Mucosa of gallbladder (tissue), 1 donor: Measurements from ENCODE around the gene WDR91. TPM values are rescaled to one million over a fixed set of nuclear protein-coding genes. Genes with fewer than 3 reads are reported as not detected.
"Not testable (repeated sequence)": the region's sequence is repeated elsewhere in the genome, so short reads cannot be mapped to it uniquely, and the experiment has no call there.

Experiments used
- DNase-seq: peaks from one replicate; pipeline ENCODE4 v3.0.0-alpha.2; 2020; ENCODE audit warnings: low spot score
- total RNA-seq: library from RNA; stranded (reverse); gene quantifications from one replicate; pipeline ENCODE4 v1.2.1, GENCODE V29; 2021
- donor health status: DM: no; HTN: no; CAD: no.

WDR91 gene
- total RNA-seq, 1 donor from 2014 or later: 18.6 TPM

DNA sequence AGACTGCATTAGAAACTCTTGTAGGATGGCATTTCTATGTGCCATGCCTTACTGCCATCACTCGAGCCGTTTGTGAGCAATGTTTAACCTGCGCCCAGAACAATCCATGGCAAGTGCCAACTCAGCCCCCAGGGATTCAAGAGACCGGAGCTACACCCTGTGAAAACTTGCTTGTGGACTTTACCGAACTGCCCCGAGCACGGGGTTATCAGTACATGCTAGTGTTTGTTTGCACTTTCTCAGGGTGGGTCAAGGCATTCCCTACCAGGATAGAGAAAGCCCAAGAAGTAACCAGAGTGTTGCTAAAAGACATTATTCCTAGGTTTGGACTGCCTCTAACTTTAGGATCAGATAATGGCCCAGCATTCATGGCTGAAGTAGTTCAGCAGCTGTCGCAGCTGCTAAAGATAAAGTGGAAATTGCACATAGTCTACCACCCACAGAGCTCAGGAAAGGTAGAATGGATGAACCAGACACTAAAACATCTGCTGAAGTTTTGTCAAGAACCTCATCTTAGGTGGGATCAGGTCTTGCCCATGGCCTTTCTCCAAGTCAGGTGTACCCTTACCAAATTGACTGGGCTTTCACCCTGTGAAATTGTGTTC lies 31.9 kb downstream of the WDR91 start:
- peak; percentile 49 for DNase-seq

- DNase-seq: no peak
Observed at GRCh38 chr7:135178364-135178763, 33.0 kb downstream of the WDR91 start.

- no peak for DNase-seq
Observed at GRCh38 chr7:135177028-135177696, 34.2 kb downstream of the WDR91 start.

DNA sequence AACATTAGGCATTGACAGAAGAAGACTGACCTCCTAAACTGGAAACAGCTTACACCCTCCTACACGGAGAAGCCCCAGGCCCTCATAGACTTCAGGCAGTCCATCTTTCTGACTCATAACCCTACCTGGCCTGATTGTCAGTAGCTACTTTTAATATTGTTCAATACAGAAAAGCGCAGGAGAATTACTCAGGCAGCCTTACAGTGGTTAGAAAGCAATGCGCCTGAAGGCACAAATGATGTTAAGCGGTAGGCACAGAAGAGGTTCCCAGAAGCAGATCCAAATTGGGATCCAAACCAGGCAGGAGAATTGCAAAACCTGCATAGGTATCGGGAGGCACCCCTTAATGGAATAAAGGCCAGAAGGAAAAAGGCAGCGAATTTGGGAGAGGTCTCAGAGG lies 35.4 kb downstream of the WDR91 start:
- DNase-seq: no peak

DNA sequence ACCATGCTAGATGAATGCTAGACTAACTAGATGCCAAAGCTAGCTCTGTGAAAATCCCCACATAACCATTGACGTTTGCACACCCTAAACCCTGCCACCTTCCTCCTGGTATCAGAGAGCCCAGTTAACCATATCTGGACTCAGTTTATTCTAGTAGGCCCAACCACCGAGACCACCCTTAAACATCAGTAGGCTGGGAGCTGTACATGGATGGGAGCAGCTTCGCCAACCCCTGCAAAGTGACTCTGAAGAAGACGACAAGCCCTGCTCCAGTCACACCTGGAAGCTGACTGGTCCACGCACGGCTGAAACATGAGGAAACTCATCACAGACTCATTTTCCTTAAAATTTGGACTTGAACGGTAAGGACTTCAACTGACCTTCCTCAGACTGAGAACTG lies 36.4 kb downstream of the WDR91 start:
- DNase-seq: no peak

DNA sequence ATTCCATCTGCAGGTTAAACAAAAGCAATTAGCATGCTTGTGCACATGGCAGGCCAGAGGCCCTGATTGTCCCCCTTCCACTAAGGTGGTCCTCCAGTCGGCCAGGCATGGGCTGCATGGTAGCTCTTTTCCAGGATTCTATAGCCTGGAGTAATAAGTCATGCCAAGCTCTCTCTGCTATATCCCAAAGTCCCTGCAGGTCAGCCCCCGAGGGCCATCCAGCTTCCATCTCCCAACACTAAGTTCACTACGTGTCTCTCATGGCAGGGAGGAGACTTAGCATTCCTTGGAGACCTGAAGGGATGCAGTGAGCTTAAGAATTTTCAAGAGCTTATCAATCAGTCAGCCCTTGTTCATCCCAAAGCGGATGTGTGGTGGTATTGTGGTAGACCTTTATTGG lies 37.4 kb downstream of the WDR91 start:
- DNase-seq: not testable (repeated sequence)

DNA sequence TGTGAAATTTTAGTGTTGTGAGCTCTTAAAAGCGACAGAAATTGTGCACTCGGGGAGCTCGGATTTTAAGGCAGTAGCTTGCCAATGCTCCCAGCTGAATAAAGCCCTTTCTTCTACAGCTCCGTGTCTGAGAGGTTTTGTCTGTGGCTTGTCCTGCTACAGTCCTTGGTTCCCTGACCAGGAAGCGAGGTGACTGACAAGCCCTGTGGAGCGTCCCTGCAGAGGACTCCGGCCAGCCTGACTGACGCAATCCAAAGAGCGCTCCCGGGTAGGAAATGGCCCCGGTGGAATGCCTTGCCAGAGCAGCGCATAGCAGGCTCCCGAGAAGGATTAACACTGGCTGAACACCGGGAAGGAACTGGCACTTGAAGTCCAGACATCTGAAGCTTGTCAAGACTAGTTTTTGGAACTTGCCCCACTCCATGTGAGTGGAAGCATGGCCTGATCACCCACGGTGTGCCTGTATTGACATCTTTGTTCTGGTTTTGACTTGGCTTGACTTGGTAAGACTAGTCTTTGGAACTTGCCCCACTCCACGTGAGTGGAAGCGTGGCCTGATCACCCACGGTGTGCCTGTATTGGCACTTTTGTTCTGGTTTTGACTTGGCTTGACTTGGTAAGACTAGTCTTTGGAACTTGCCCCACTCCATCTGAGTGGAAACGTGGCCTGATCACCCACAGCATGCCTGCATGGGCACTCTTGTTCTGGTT lies 39.6 kb downstream of the WDR91 start:
- DNase-seq: peak; percentile 80

GRCh38 chr7:135170998-135171481 lies 40.3 kb downstream of the WDR91 start:
- DNase-seq: not testable (repeated sequence)

GRCh38 chr7:135170274-135170997 lies 40.9 kb downstream of the WDR91 start, which contains the start of gene CYREN:
TSS of gene CYREN (minus strand) at chr7:135170707. CDS start at chr7:135168922, 1,785 bp downstream.
- peak; percentile 94 for DNase-seq

- no peak for DNase-seq
Observed at GRCh38 chr7:135169964-135170273, 41.4 kb downstream of the WDR91 start.

DNA sequence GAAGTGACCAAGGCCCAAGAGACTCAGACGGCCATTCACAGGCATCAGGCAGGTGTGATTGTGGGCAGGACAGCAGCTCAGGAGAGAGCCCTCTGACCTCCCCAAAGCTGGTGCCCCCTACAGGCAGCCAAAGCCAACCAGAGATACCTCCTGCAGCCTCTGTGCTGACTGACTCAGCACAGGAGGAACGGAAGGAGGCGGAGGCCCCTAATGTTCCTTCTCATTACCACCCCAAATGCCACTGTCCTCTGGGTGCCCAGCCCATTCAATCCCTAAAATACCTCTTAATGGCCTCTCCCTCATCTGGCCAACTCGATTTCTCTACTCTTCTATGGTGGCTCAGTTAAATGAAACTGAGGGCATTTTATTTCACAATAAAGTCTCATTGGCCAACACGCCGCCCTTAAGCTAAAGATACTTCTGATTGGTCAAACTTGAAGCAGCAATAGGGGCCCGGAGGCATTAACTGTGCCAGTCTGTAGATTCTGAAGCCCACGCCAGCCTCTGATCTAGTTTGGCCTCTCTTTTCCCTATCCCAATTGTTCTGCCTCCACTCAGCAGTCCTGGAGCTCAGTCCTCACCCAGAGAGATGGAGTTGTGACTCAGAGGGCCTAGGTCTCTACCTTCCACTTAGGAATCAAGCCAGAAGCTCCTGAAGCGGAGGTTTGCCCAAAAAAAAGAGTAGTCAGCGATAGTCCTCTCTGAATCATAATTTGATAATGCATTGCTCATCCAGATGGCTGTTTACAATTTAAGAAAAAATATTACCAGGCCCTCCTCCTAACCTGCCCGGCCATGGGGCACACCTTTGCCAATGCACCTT lies 42.0 kb downstream of the WDR91 start:
- no peak for DNase-seq

DNA sequence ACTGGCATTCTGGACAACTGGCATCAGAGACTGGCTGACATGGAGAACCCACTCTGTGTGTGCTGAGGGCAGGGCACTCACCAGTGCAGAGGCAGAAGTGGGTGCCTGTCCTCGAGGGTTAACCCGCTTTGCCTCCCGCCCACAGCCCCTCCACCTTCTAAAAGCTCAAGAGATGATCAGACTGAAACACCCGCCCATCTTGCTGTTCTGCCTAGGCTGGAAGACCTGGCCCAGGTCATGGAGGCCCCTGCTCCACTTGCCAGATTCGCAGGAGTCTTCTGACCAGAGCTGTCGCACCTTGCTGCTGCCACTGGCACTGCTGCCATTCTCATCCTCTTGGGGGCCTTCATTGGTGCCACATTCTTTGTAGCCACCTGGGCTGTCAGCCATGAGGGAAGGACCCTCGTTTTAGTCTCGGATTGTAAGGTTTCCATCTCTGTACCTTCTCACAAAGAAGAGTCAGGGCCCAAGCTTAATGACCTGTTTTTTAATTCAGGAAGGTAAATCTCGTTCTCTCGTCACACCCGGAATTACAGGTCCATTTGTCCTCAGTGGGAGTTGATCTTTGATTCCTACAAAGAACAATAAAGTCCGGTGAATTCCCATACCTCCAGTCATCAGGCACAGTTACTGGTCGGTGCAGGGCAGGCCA lies 42.7 kb downstream of the WDR91 start:
- no peak for DNase-seq

- DNase-seq: no peak
Observed at GRCh38 chr7:135168001-135168400, 43.3 kb downstream of the WDR91 start.

DNA sequence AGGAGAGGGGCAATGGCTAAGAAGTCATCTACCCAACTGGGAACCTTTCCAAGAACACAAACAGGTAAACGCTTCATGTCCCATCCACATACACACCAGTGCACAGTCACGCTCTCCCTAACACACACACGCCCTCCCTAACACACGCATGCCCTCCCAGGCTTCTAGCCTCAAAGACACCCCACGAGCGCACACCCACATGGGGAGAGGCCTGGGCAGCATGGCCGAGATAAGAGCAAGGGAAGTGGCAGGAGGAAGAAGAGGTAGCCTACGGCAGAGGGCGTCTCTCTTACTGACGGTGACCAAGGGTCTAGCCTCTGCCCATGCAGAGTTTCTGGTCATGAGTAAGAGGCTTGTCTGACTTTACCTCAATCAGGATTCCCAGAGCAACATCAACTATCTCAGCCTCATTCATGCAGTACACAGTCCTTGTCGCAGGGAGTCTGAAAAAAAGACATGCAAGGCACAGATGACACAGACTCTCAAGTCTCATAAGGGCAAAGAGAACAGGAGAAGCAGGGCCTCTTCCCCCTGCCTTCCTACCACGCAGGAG lies 43.9 kb downstream of the WDR91 start:
- DNase-seq: no peak

- no peak for DNase-seq
Observed at GRCh38 chr7:135166338-135166990, 44.9 kb downstream of the WDR91 start.

- no peak for DNase-seq
Observed at GRCh38 chr7:135165862-135166261, 45.5 kb downstream of the WDR91 start.

DNA sequence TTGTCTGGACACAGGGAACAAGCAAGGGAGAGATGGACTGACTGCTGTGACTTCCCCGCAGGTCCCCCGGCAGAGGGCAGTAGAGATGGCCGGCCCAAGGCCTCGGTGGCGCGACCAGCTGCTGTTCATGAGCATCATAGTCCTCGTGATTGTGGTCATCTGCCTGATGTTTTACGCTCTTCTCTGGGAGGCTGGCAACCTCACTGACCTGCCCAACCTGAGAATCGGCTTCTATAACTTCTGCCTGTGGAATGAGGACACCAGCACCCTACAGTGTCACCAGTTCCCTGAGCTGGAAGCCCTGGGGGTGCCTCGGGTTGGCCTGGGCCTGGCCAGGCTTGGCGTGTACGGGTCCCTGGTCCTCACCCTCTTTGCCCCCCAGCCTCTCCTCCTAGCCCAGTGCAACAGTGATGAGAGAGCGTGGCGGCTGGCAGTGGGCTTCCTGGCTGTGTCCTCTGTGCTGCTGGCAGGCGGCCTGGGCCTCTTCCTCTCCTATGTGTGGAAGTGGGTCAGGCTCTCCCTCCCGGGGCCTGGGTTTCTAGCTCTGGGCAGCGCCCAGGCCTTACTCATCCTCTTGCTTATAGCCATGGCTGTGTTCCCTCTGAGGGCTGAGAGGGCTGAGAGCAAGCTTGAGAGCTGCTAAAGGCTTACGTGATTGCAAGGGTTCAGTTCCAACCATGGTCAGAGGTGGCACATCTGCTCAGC lies 46.8 kb downstream of the WDR91 start:
- DNase-seq: no peak

DNA sequence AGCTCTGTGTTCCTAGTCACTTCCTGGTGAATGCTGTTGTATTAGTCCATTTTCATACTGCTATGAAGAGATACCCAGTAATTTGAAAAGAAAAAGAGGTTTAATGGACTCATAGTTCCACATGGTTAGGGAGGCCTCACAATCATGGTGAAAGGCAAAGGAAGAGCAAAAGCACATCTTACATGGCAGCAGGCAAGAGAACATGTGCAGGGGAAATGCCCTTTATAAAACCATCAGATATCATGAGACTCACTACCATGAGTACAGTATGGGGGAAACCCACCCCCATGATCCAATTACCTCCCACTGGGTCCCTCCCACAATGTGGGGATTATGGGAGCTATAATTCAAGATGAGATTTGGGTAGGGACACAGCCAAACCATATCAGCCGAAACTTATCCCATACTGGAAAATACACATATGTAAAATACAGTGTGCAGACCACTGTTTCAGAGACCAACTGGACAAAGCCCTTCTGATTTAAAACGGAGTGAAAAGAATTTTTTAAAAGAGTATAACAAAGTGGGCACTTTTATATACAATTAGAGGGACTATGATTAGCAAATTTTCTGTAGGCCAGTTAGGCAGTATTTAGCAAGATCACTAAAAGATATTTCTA lies 48.8 kb downstream of the WDR91 start:
- no peak for DNase-seq

GRCh38 chr7:135161669-135162068 lies 49.7 kb downstream of the WDR91 start:
- no peak for DNase-seq
